Bronchial epithelial cell (primary cell): Measurements from ENCODE around the gene DAGLA. TPM values are rescaled to one million over a fixed set of nuclear protein-coding genes. Genes with fewer than 3 reads are reported as not detected.

ENCODE experiments used
- DNase-seq: peaks from one replicate; pipeline ENCODE4 v3.0.0-alpha.2; 2010; ENCODE audit warnings: low read depth
- FAIRE-seq: peaks from 2 replicates; lab custom pipeline; 2011; peaks lifted over from hg19 to GRCh38; lab: Jason Lieb, UNC
- H3K27me3 ChIP-seq: 2 replicates; pipeline ENCODE4 v1.5.1; 2011; ENCODE audit warnings: low read length; ENCODE audit not compliant: control insufficient read depth, insufficient read depth
- H3K36me3 ChIP-seq: 2 replicates; pipeline ENCODE4 v1.5.1; 2011; ENCODE audit warnings: low read length; ENCODE audit not compliant: control insufficient read depth, insufficient read depth
- H3K4me3 ChIP-seq: 2 replicates; pipeline ENCODE4 v1.5.1; 2011; ENCODE audit warnings: mild to moderate bottlenecking, low read depth, low read length, control low read depth
- CTCF ChIP-seq: IDR thresholded peaks from 2 replicates; pipeline ENCODE4 v1.5.1; 2011; ENCODE audit warnings: mild to moderate bottlenecking, moderate library complexity, low read length, control low read depth, inconsistent platforms; ENCODE audit not compliant: insufficient read depth, severe bottlenecking
- total RNA-seq: library from RNA; depleted of rRNA; stranded (reverse); fragments of >200 nt; gene quantifications from 2 replicates; pipeline ENCODE4 v1.2.1, GENCODE V29; 2014

DAGLA gene
- total RNA-seq, 1 donor from 2014 or later: under 0.01 TPM

GRCh38 chr11:61736310-61736709 lies 56.1 kb downstream of the DAGLA start:
- Histone ChIP-seq H3K27me3 (no peaks in the 10 kb centered on the region), H3K36me3 (no peaks in the 10 kb centered on the region), H3K4me3 (no peak overlapping the region)
- DNase-seq: peak; percentile 64
- peak; percentile 77 for FAIRE-seq
- no peak for TF ChIP-seq CTCF

- H3K36me3 ChIP-seq: no peaks in the 10 kb centered on the region
- DNase-seq (no peak), FAIRE-seq (no peak)
- no peaks in the 10 kb centered on the region for H3K27me3 ChIP-seq
- TF ChIP-seq CTCF: no peak
- no peak overlapping the region for H3K4me3 ChIP-seq
Observed at GRCh38 chr11:61737131-61737530, 56.9 kb downstream of the DAGLA start.

- Histone ChIP-seq H3K4me3 (no peak overlapping the region), H3K27me3 (no peaks in the 10 kb centered on the region), H3K36me3 (no peaks in the 10 kb centered on the region)
- DNase-seq (no peak), FAIRE-seq (no peak)
- TF ChIP-seq CTCF: no peak
Observed at GRCh38 chr11:61737636-61738386, 57.6 kb downstream of the DAGLA start.

GRCh38 chr11:61738776-61739175 lies 58.6 kb downstream of the DAGLA start:
- FAIRE-seq (peak; percentile 23), DNase-seq (no peak)
- TF ChIP-seq CTCF: no peak
- Histone ChIP-seq H3K4me3 (no peak overlapping the region), H3K36me3 (no peaks in the 10 kb centered on the region), H3K27me3 (no peaks in the 10 kb centered on the region)

- DNase-seq (no peak), FAIRE-seq (no peak)
- no peaks in the 10 kb centered on the region for H3K36me3 ChIP-seq
Observed at GRCh38 chr11:61739413-61739812, 59.2 kb downstream of the DAGLA start.

More at GRCh38 chr11:61739413-61739812, 59.2 kb downstream of the DAGLA start:
- Histone ChIP-seq H3K27me3 (no peaks in the 10 kb centered on the region), H3K4me3 (no peak overlapping the region)
- TF ChIP-seq CTCF: no peak
